ENCODE data around the gene RFX2. TPM values are rescaled to one million over a fixed set of nuclear protein-coding genes. Genes with fewer than 3 reads are reported as not detected.
A peak's percentile ranks its signal among the peaks of the same experiment; 100 is the strongest.

The RFX2 gene
- total and polyA plus RNA-seq, 9 of the 15 experiments (the other 6 are each of a cell fraction or from before 2014, with no cell fraction given): 3.6 to 18.7 (median 8.7) TPM

DNA sequence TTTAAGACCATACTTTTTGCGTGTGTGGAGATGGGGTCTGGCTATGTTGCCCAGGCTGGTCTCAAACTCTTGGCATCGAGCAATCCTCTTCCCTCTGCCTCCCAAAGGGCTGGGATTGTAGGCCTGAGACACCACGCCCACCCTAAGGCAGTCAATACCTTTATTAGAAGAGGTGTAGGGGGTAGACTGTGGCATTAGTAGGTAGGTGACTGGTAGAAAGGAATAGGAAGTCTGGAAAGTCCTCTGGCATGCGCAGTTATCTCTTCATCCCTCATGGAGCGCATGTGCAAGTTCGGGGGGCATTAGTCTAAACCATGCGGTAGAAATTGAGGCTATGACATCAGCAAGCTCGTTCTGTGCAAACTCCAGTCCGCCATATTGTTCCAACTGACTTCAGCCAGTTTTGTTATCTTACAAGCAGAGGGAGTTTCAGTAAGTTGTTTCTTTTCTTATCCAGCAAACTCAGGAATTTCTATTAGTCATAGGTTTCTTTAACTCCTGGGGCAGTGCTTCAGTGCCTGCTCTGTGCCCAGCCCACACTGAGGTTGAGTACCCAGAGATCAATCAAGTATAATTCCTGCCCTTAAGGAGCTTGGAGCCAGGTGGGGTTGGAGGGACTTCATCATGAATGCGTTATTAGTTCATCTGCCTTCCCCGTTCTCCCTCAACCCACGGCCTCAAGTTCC is 125.1 kb downstream of the RFX2 start (continued):
- no peak for TF ChIP-seq ZNF318 (IDR thresholded peaks at IDR 0.05; ENCODE audit: borderline replicate concordance in 1 of 2, low read depth in 1 of 2)
- TF ChIP-seq RCOR1 (IDR thresholded peaks at IDR 0.05; ENCODE audit: borderline replicate concordance in 1 of 2, low read depth in 2 of 2, low read length in 2 of 2): peak in 1 of 2 experiments; percentile 38; a peak in 1 of 4 replicates
- peak; percentile 27 to 86; a peak in 3 of 4 replicates for TF ChIP-seq TEAD1 (CRISPR knock-in tag; IDR thresholded peaks at IDR 0.05)
- TF ChIP-seq, protein P1, sequence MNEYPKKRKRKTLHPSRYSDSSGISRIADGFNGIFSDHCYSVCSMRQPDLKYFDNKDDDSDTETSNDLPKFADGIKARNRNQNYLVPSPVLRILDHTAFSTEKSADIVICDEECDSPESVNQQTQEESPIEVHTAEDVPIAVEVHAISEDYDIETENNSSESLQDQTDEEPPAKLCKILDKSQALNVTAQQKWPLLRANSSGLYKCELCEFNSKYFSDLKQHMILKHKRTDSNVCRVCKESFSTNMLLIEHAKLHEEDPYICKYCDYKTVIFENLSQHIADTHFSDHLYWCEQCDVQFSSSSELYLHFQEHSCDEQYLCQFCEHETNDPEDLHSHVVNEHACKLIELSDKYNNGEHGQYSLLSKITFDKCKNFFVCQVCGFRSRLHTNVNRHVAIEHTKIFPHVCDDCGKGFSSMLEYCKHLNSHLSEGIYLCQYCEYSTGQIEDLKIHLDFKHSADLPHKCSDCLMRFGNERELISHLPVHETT (CRISPR knock-in tag; conservative IDR thresholded peaks at IDR 0.05 in 1 of 2, IDR thresholded peaks at IDR 0.05 in 1 of 2): peak in 1 of 2 experiments; percentile 88; a peak in 2 of 4 replicates
- TF ChIP-seq RBM25 (IDR thresholded peaks at IDR 0.05; ENCODE audit: low read depth, low read length, severe bottlenecking): peak; percentile 63
- TF ChIP-seq HDAC3 (IDR thresholded peaks at IDR 0.05; ENCODE audit: borderline replicate concordance, partially characterized antibody): no peak
